ENCODE data around the gene SLC24A3. TPM values are rescaled to one million over a fixed set of nuclear protein-coding genes. Genes with fewer than 3 reads are reported as not detected.

The SLC24A3 gene
- polyA plus RNA-seq, 1 donor: 22.8 TPM

DNA sequence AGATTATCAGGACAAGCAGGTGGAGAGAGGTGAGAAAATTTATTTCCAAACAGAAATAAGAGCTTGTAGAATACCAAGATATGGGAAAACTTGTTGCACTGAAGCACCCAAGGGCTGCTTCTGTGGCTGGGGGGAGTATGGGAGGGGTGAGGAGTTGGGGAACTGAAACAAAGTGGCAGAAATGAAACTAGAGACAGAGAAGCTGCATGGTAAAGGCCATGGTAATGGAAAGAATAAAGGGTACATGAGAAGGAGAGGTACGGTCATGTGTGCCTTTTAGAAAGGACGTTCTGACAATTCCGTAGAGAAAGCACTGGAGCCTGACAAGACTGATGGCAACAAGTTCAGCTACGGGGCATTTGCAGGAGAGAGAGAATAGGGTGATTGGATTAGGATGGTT lies 494.0 kb downstream of the SLC24A3 start:
- no peak for DNase-seq (ENCODE audit: low read depth)

DNA sequence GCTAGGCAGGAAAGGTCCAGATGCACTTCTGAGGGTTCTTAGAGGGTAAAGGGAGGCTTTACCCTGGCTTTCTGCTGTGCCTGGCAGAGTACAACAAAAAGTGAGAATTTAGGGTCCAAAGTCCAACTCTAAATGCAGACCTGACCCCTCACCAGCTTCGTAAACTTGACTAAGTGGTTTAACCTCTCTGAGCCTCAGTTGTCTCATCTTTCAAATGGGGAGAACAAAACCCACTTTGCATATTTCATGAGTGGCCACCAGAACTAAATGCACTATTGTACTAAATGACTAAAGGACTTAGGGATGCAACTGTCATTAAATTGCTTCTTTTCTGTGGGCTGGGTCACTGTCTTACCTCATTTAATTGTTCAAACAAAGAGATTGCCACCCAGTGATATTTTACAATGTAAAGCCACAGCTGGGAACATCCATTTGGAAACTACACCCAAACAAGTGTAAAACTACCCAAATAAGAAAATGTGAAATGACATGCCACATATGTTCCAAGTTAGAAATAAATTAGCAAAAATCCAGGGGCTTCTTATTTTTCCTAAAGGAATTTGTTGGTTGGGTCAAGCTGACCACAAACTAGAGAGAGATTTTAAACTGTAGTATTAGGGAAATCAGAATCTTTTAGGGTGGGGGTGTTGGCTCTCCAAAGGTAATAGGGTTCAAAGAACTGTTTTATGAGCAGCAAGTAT lies 497.3 kb downstream of the SLC24A3 start:
- DNase-seq (ENCODE audit: low read depth): no peak

DNA sequence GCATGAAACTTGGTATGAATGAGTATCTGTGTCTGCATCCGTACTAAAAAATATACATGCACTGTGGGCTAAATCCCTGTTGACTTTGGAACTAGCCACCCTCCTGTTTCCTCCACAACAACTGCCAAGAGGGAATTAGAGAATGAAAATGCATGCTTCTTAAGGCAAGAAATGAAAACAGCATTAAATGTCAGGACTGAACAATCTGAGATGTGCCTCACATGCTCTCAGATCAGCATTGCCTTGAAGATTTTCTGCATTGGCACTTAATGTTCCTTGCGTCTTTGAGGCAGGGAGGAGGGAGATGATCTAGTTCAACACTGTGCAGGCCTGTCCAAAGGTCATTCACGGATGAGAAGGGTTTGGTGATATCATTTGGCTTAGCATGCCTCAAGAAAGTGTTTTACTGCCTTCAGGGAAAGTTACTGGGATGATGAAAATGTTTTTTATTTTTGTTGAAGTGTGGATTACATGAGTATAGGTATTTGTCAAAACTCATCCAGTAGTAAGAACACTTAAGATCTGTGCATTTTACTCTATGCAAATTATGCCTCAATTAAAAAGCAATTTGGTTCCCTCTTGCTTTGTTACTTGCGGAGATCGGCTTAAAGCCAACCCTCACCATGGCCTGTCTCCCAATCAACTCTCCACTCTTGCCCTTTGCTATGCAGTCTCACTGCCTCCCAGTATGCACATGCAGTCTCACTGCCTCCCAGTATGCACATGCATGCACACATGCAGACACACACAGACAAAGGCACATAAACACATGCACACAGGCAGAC lies 498.1 kb downstream of the SLC24A3 start:
- no peak for DNase-seq (ENCODE audit: low read depth)

DNA sequence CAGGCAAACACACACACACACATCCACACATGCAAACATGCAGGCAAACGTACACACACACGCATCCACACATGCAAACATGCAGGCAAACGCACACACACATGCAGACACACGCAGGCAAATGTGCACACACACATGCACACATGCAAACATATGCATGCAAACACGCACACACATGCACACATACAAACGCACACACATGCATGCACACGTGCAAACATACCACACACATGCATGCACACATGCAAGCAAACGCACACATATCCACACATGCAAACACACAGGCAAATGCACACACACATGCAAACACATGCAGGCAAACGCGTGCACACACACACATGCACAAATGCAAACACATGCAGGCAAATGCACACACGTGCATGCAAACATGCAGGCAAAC lies 498.7 kb downstream of the SLC24A3 start:
- no peak for DNase-seq (ENCODE audit: low read depth)

DNA sequence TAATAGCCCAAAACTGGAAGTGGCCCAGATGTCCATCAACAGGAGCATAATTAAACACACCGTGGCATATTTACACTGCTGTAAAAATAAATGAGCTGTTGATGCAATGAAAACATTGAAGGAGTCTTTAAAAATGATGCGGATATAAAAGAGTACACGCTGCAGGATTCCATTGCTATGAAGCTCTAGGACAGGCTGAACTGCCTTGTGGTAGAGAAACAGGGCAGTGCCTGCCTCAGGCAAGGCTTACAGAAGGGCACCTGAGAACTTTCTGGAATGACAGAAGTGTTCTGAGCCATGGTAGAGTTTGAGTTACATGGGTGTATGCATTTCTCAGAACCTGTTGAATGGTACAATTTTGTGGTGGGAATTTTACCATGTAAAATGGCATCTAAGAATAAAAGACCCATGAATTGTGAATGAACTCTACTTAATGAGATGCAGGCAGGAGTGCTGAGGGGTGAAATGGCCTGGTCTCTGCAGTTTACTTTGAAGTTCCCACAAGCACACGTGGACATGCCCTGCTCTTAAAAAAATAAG lies 500.3 kb downstream of the SLC24A3 start:
- DNase-seq (ENCODE audit: low read depth): no peak

DNA sequence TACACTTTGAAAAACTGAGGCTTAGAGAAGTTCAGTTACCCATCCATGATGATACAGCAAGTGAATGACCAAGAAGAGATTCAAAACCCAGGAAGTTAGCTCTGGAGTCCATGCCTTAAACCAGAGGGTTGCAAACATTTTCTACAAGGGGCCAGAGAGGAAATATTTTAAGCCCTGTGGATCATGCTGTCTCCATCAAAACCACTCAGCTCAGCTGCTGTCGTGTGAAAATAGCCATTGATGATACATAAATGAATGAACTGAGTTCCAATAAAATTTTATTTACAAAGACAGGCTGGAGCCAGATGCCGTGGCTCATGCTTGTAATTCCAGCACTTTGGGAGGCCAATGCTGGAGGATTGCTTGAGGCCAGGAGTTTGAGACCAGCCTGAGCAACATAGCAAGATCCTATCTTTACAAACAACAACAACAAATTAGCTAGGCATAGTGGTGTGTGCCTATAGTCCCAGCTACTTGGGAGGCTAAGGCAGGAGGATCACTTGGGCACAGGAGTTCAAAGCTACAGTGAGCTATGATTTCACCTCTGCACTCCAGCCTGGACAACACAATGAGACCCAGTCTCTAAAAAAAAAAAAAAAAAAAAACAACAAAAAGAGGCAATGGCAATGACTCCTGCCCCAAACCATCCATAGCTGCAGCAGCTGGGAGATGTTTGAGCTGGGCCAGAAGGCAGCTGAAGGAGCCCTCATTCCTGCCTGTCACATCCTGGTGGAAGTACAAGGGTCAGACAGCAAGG lies 501.6 kb downstream of the SLC24A3 start:
- no peak for DNase-seq (ENCODE audit: low read depth)

DNA sequence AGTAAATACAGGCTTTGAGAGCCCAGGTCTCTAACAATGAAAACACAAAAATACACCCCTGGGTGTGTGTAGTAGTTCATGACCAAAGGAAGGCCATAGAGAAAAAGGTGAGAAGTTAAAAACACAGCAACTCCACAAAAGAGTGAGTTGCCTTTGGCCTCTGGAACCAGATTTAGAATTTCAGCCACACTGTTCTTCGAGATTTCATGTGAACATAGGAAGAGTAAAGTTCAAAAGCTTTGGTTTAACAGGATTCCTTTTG lies 502.1 kb downstream of the SLC24A3 start:
- no peak for DNase-seq (ENCODE audit: low read depth)

DNA sequence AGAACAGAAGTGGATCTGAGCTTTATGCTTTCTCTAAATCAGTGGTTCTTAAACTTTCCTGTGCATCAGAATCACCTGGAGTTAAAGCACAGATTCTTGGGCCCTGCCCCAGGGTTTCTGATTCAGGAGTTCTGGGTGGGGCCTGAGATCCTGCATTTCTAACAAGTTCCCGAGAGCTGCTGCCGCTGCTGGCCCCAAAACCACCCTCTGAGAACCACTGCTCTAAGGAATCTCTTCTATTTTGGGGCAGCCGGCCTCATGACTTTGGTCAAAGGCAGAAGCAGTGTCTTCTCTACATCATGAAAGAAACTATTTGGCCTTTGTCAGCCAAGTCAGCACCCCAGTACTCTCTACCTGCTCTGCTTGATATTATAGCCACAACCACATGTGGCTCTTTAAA lies 503.5 kb downstream of the SLC24A3 start:
- no peak for DNase-seq (ENCODE audit: low read depth)

DNA sequence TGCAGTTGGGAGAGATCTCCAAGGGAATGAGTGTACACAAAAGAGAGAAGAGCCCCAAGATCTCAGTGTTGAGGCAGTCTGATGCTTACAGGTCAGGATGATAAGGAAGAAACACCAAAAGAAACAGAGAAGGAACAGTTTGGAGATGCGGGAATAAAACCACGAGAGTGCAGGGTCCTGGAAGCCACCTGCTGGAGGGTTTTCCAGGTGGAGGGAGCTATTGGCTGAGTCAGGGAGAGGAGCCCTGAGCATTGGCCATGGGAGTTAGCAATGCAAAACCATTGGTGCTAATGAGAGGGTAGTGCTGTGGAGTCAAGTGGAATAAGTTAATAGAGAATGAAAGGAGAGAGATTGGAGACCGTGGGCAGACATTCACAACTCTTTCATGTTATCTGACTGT lies 506.4 kb downstream of the SLC24A3 start:
- DNase-seq (ENCODE audit: low read depth): no peak

DNA sequence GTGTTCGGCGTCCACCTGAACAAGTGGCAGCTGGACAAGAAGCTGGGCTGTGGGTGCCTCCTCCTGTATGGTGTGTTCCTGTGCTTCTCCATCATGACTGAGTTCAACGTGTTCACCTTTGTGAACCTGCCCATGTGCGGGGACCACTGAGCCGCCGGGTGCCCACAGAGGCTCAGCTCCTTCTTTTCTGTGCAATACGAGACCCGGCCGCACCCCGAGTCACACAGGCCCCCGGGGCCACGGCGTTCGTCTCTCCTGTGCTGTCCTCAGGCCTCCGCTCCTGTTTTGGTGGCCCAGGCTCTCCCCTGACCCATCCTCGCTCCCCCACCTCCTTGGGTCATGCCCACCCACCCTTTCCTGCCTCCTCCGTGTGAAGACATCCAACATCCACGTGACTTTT lies 508.5 kb downstream of the SLC24A3 start:
- DNase-seq (ENCODE audit: low read depth): no peak

DNA sequence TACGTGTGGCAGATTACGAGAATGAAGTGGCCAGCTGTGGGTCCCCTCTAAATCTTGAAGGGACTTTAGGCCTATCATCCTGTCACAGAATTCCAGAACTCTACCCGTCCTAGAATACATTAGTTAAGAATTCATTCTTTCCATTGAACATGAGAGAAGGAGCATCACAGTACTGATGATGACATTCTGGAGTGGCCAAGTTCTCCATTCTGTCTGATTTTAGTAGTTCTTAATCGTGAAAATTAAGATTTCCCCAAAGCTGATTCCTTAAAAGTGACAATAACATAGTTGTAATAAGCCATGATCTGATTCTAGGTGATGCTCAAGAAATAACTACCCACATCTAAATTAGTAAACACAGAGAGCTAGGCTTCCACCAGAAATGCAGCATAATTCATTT lies 510.6 kb downstream of the SLC24A3 start:
- no peak for DNase-seq (ENCODE audit: low read depth)

DNA sequence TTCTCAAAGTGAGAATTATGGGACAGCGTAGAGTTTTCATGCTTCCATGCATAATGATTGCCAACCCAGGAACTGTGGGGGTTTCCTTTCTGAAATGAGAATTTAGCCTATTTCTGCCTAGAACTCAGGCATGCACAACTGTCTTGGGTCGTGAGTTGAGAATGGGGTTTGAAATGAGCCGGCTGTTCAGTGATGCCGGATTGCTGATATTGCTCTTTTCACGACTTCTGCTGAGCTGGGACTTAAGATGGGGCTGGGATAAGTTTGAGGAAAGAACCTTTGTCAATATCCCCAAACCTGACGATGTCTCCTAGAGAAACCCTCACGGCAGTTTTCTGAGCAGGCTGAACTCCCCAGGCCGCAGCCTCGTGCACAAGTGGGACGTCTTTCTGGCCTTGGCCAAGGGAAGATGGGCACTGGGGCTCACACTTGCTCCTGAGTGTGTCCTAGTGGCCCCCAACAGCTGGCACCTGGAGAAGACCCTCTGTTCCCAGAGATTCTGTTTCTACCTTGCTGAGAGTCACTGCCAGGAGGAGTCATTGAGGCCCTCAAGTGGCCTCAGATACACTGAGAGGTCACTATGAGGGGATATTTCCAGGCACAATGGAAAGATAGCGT lies 511.5 kb downstream of the SLC24A3 start:
- DNase-seq (ENCODE audit: low read depth): no peak

DNA sequence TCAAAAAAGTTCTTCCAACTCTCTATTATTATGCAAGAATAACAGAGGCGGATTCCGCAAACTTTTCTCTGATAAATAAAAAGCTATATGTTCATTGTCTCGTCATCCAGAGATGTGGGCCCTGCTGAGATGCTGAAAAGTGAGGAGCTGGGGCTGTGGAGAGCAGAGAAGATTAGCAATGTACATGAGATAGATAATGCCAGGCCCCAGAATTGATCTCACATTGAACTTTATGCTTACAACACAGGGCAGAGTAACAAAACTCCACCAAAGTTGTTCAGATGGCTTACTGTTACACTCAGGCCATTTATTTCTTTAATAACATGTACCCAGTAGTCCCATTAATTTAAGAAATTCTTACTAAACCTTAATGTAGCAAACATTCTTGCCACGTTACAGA lies 512.9 kb downstream of the SLC24A3 start:
- DNase-seq (ENCODE audit: low read depth): no peak

DNA sequence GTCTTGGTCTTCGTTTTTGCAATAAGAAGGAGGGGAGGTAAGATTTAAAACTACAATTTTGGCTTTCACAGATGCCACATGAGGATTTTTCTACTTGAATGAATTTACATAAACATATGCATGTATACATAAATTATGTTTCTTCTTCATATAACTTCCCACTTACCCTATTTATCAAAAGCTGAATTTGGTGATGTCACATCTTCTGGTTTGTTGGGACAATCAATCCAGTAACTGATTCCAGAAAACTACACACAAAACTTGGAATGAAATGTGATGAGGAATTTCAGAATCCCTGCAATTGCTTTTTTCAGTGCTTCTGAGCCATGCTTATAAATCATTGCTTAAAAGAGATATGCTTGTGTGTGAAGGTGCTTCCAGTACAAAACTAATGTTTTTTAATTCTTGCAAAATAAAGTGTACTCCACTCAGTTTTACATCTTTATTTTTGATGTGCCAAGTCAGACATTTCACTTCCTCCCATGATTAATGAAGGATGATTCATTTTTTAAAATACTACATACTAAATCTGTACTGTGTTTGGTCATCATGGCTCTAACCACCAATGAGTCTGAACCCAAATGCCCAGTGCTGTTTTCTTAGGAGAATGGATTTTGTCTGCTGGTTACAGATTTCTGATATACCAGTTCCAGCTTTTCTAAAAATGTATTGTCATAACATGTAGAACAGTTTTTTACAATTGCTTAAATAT lies 513.5 kb downstream of the SLC24A3 start:
- no peak for DNase-seq (ENCODE audit: low read depth)

DNA sequence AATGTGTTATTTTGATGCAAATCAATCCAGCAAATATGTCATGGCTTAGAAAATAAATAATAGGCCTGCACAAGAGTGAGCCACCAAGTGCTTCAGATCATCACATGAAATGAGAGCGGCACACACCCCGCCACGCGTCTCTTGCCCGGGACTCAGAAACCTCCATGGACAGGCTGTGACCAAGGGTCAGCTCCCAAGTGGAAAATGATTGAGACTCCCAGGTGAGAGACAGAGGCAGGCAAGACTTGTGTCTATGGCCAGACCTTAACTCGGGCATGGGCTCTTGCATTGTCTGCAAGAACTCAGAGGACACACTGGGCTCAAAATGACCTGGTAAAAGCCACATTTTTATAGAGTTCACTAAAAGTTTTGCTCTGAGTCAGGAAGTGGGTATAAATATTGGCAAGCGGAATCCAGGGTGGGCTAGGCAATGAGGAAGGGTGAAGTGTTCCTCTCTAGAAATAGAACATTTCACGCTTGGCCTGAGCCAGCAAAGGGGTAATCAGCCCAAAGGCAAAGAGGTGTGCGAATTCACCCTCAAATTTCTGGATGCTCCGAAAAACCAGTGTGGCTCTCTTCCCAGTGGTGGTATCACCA lies 514.9 kb downstream of the SLC24A3 start:
- no peak for DNase-seq (ENCODE audit: low read depth)

DNA sequence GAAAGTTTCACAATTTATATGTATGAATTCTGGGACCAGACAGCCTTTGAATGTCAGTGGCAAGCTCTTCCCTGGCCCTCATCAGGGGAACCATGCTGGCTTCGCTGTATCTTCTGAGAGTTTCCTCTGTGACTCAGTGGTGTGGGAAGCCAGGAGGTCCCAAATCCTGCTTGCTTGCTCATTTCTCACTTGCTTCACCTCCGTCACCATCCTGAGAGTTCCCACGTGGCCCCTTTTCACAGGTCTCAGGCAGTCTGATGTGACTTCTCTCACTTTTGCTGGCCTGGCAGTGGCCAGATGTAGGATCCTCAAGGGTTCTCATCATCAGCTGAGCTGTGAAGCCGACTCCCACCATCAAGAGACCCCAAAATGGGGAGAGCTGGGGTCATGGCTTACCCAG lies 517.2 kb downstream of the SLC24A3 start:
- DNase-seq (ENCODE audit: low read depth): no peak

DNA sequence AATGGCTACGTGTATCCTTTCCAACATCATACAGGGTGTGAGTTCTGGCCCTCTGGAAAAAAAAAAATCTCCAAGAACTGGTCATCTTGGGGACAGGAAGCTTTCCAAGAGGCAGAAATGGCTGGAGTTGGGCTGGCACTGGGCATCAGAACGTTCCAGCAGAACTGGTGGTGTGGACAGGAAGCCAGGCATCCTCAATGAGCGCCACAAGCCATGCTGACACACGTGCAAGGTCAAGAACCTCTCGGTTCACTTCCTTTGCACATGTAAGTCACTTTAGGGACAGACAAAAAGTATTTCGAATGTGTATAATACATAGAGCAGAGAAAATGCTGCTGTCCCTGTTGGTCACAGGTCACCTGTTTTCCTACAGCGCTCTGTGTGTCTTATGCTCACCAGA lies 518.3 kb downstream of the SLC24A3 start:
- DNase-seq (ENCODE audit: low read depth): no peak

DNA sequence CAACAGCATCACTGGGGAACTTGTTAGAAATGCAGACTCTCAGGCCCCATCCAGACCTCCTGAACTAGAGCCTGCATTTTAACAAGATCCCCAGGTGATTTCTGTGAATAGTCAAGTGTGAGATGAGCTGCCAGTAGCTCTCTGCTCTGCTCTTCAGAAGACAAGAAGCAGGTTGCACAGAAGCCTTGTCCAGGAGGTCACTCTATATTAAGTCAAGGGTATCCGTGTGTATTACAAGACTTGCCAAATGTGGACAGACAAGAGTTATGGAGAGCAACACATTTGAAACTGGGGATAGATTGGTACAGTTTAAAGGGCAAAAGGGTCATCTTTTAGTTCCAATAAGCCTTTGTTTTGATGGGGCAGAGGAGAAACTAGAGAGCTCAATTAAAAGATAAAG lies 522.4 kb downstream of the SLC24A3 start:
- DNase-seq (ENCODE audit: low read depth): no peak

DNA sequence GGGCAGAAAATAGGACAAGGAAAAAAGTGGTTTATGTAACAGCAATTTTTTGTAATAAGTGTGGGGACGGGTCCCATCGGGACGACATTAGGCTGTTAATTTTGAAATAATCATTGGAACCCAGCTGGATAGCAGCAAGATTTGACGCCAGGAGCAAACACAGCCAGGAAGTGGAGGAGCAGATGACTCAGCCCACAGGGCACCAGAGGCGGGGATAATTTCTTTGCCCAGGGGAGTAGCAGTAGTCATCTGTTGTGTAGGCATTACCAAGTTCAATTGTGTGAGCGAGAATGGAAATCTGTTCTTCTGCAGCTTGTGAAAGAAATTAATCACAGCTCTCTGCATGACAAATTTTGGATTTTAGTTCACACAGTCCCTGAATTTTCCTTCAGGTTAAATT lies 523.0 kb downstream of the SLC24A3 start:
- no peak for DNase-seq (ENCODE audit: low read depth)

DNA sequence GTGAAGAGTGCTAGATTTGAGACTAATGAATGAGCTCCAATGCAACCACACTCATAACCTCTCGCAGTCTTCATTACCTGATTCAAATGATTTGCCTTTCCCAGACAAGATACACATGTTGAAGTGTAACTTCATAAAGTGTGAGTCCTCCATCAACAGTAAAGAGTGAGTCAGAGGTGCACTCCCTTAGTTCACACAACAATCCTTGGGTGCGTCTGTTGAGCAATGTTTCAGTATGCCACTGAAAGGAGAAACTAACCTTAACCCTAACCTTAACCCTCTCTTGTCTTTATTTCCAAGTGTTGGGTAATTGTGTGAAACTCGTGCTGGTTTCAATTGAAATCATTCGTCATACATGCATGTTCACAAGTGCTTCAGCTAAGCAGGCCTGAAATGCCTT lies 524.6 kb downstream of the SLC24A3 start:
- DNase-seq (ENCODE audit: low read depth): no peak

DNA sequence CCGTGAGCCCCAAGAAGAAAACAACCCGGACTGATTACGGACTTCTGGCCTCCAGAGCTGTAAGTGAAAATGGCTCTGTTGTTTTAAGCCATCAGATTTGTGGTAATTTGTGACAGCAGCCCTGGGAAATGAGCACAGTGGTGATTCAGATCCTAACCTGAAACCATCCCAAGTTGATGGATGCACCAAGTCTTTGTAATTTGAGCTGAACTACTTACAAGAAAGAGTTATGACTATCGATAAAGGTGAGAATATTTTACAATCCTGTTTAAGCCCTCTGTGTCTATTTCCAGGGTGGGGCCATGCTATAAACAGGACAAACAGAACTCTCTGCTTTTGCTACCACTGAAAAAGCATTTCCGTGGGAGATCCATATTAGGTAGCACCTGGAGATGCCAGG lies 526.5 kb downstream of the SLC24A3 start:
- DNase-seq (ENCODE audit: low read depth): no peak
